ENCODE data around the gene ILF3. TPM values are rescaled to one million over a fixed set of nuclear protein-coding genes. Genes with fewer than 3 reads are reported as not detected.

ILF3 gene
- total and polyA plus RNA-seq, 2 experiments from 2014 or later = 573 to 616 TPM

- no peak for TF ChIP-seq ZNF462 (CRISPR knock-in tag; IDR thresholded peaks at IDR 0.05)
Observed at GRCh38 chr19:10708291-10708690, 54.1 kb downstream of the ILF3 start (continued).

DNA sequence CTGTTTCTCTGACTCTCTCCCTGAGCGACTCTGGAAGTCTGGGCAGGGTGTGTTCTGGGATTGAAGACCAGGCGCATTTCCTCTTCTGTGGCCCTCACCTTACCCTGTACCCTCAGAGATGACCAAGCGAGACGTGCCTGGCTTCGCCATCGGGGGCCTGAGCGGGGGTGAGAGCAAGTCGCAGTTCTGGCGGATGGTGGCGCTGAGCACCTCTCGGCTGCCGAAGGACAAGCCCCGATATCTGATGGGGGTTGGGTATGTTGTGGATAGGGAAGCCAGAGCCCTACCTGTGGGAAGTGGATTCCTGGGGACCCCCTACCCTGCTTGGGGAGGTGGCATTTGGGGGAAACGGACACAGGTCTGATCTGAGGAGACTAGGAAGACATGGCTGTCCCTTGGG is 57.9 kb downstream of the ILF3 start:
- peak overlapping the region; percentile 81 for H3K27ac Mint-ChIP-seq
- H3K4me1 Mint-ChIP-seq = peaks cover 6% of the 10 kb centered on the region; the same call in 2 of the 3 replicates
- TF ChIP-seq CTCF (conservative IDR thresholded peaks at IDR 0.05; ENCODE audit: low read depth in 2 of 2) = peak; percentile 49 to 74
- no peak for TF ChIP-seq JUNB (IDR thresholded peaks at IDR 0.05; ENCODE audit: unreplicated experiment)
- TF ChIP-seq STAT1 (IDR thresholded peaks at IDR 0.05; ENCODE audit: unreplicated experiment) = no peak
- peak overlapping the region; percentile 72; the same call in 1 of the 2 replicates for H3K27ac ChIP-seq (ENCODE audit: low read depth)
- H3K4me1 ChIP-seq (ENCODE audit: insufficient read depth) = no peaks in the 10 kb centered on the region
- 0 out of 2 replicates have a peak, but pooled peaks cover 5% of the 10 kb centered on the region for H3K36me3 ChIP-seq (ENCODE audit: insufficient read depth)
- no peaks in the 10 kb centered on the region for H3K27me3 ChIP-seq (ENCODE audit: insufficient read depth)
- H3K9me3 Mint-ChIP-seq = peaks cover 2% of the 10 kb centered on the region; the same call in 1 of the 3 replicates
- no peak overlapping the region; the same call in 2 of the 3 replicates for H3K4me3 Mint-ChIP-seq
- no peak overlapping the region for H3K4me3 ChIP-seq
- peak; percentile 88 for ATAC-seq
- H3K27me3 Mint-ChIP-seq (ENCODE audit: insufficient read depth, low read depth, poor library complexity) = peaks cover 4% of the 10 kb centered on the region
- peaks cover 20% of the 10 kb centered on the region; the same call in 2 of the 3 replicates for H3K36me3 Mint-ChIP-seq (ENCODE audit: low read depth)
- no peaks in the 10 kb centered on the region for H4K20me1 ChIP-seq (replicated peaks; ENCODE audit: insufficient read depth)
- DNase-seq (ENCODE audit: low spot score) = peak; percentile 84
- H3F3A ChIP-seq (replicated peaks; ENCODE audit: low read depth) = peaks cover 8% of the 10 kb centered on the region; the same call in 1 of the 2 replicates
- H3K79me2 ChIP-seq (replicated peaks; ENCODE audit: insufficient read depth) = no peaks in the 10 kb centered on the region
- no peak overlapping the region for H3K4me2 ChIP-seq
- no peak overlapping the region for H2AFZ ChIP-seq
- no peaks in the 10 kb centered on the region for H3K9me2 ChIP-seq (ENCODE audit: insufficient read depth)
